ENCODE measurements around the gene LUC7L. TPM values are rescaled to one million over a fixed set of nuclear protein-coding genes. Genes with fewer than 3 reads are reported as not detected.

The LUC7L gene
- total RNA-seq, 1 donor from 2014 or later, result 203 TPM

DNA sequence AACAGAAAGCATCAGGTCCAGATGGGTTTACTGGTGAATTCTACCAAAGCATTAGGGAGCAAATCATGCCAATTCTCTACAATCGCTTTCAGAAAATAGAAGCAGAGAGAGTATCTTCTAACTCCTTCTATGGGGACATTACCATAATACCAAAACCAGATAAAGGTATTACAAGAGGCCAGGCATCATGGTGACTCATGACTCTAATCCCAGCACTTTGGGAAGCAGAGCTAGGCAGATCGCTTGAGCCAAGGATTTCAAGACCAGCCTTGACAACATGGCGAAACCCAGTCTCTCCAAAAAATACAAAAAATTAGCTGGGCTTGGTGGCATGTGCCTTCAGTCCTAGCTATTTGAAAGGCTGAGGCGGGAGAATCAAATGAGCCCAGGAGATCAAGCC is 26.0 kb downstream of the LUC7L start:
- Mint-ChIP-seq H3K36me3 (peaks cover 45% of the 10 kb centered on the region), H3K27me3 (ENCODE audit: low read depth) (no peaks in the 10 kb centered on the region), H3K27ac (no peak overlapping the region), H3K4me1 (no peaks in the 10 kb centered on the region), H3K4me3 (no peak overlapping the region), H3K9me3 (no peaks in the 10 kb centered on the region)
- TF ChIP-seq CTCF (IDR thresholded peaks at IDR 0.05; ENCODE audit: unreplicated experiment), result no peak
- no peak for DNase-seq (ENCODE audit: low spot score in 2 of 2, unreplicated experiment in 2 of 2)

DNA sequence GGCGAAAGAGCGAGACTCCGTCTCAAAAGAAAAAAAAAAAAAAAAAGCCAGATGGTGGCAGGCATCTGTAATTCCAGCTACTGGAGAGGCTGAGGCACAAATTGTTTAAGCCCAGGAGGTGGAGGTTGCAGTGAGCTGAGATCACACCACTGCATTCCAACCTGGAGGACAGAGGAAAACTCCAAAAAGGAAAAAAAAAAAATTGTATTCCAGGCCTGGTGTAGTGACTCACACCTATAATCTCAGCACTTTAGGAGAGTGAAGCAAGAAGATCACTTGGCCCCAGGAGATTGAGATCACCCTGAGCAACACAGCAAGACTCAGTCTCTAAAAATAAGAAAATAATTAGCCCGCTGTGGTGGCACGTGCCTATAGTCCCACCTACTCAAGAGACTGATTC is 28.9 kb downstream of the LUC7L start:
- Mint-ChIP-seq H3K9me3 (no peaks in the 10 kb centered on the region), H3K4me3 (no peak overlapping the region), H3K4me1 (no peaks in the 10 kb centered on the region), H3K27ac (no peak overlapping the region), H3K27me3 (ENCODE audit: low read depth) (no peaks in the 10 kb centered on the region), H3K36me3 (peaks cover 36% of the 10 kb centered on the region)
- no peak for DNase-seq (ENCODE audit: low spot score in 2 of 2, unreplicated experiment in 2 of 2)
- TF ChIP-seq CTCF (IDR thresholded peaks at IDR 0.05; ENCODE audit: unreplicated experiment), result no peak

DNA sequence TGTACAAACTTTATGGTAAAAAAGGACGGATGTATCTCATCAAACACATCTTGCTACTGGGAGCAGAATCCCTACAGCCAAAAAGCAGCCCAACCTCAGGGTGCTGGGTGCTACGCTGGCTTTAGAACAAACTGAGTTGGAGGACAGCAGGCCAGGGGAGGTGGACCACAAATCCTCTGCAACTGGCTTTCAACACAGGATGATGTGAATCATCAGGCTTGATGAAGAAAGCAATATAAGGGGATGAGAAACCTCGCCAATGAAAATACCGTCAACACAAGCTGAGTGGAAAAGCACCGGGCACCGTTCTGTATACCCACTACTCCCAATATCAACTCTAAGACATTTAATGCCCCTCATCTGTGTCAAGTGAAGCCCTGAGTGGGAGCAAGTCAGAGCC is 34.7 kb downstream of the LUC7L start:
- no peak for TF ChIP-seq CTCF (IDR thresholded peaks at IDR 0.05; ENCODE audit: unreplicated experiment)
- Mint-ChIP-seq H3K4me1 (no peaks in the 10 kb centered on the region), H3K27ac (no peak overlapping the region), H3K4me3 (no peak overlapping the region), H3K36me3 (peaks cover 48% of the 10 kb centered on the region), H3K27me3 (ENCODE audit: low read depth) (no peaks in the 10 kb centered on the region), H3K9me3 (no peaks in the 10 kb centered on the region)
- DNase-seq (ENCODE audit: low spot score in 2 of 2, unreplicated experiment in 2 of 2), result no peak

- TF ChIP-seq CTCF (IDR thresholded peaks at IDR 0.05; ENCODE audit: unreplicated experiment), result no peak
- Mint-ChIP-seq H3K27ac (no peak overlapping the region), H3K36me3 (peaks cover 53% of the 10 kb centered on the region), H3K27me3 (ENCODE audit: low read depth) (no peaks in the 10 kb centered on the region), H3K9me3 (no peaks in the 10 kb centered on the region), H3K4me3 (no peak overlapping the region), H3K4me1 (no peaks in the 10 kb centered on the region)
- DNase-seq (ENCODE audit: low spot score in 2 of 2, unreplicated experiment in 2 of 2), result no peak
Measured at GRCh38 chr16:193441-193840, 35.8 kb downstream of the LUC7L start.

GRCh38 chr16:192686-193085 is 36.6 kb downstream of the LUC7L start:
- no peak for DNase-seq (ENCODE audit: low spot score in 2 of 2, unreplicated experiment in 2 of 2)
- H3K36me3 Mint-ChIP-seq, result peaks cover 48% of the 10 kb centered on the region
- no peaks in the 10 kb centered on the region for H3K27me3 Mint-ChIP-seq (ENCODE audit: low read depth)
- H3K4me1 Mint-ChIP-seq, result no peaks in the 10 kb centered on the region
- no peak for TF ChIP-seq CTCF (IDR thresholded peaks at IDR 0.05; ENCODE audit: unreplicated experiment)
- no peak overlapping the region for H3K4me3 Mint-ChIP-seq
- no peak overlapping the region for H3K27ac Mint-ChIP-seq
- no peaks in the 10 kb centered on the region for H3K9me3 Mint-ChIP-seq

- Mint-ChIP-seq H3K4me1 (no peaks in the 10 kb centered on the region), H3K27me3 (ENCODE audit: low read depth) (no peaks in the 10 kb centered on the region), H3K36me3 (peaks cover 49% of the 10 kb centered on the region), H3K27ac (no peak overlapping the region), H3K4me3 (no peak overlapping the region), H3K9me3 (no peaks in the 10 kb centered on the region)
- no peak for TF ChIP-seq CTCF (IDR thresholded peaks at IDR 0.05; ENCODE audit: unreplicated experiment)
- DNase-seq (ENCODE audit: low spot score in 2 of 2, unreplicated experiment in 2 of 2), result no peak
Measured at GRCh38 chr16:191831-192230, 37.4 kb downstream of the LUC7L start.

Data from mesothelial cell of epicardium (in vitro differentiated cells).